Islet of Langerhans (tissue), 1 donor: ENCODE data around the gene GNG7.
"Not testable (repeated sequence)": the region's sequence is repeated elsewhere in the genome, so short reads cannot be mapped to it uniquely, and the experiment has no call there.

Experiments
- FAIRE-seq: peaks from one replicate; lab custom pipeline; 2011; peaks lifted over from hg19 to GRCh38; lab: Jason Lieb, UNC

Gene GNG7

DNA sequence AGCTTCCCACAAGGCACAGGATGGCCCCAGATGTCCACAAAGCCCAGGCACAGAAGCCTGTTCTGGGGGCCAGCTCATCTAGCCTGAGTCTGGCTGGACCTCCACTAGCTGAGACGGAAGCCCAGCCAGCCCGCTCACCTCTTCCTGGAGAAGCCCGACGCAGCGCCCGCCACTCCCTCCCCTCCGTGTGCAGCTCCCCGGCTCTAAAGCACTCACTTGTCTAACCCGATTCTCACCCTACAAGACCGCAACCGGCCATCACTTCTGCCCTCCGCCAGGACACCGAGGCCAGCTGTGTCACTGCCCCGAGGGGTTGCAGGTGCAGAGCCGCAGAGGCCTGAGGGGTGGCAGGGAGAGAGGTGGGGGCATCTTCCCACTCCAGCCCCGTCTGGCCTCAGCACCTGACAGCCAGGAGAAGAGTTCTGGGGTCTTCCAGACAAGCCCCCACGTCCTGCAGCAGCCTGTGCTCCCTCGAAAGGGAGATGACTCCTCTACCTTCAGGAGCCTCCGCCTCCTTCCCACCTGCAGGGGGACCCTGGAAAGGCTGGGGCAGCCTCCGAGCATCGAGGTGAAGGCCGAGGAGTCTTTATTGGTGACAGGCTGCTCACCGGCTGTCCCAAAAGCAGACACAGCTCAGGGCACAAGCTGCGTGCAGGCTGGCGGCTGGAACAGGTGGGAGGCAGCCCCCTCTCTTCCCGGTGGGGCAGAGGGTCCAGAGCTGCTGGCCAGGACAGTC lies 24.6 kb upstream of the GNG7 start:
- FAIRE-seq: no peak

DNA sequence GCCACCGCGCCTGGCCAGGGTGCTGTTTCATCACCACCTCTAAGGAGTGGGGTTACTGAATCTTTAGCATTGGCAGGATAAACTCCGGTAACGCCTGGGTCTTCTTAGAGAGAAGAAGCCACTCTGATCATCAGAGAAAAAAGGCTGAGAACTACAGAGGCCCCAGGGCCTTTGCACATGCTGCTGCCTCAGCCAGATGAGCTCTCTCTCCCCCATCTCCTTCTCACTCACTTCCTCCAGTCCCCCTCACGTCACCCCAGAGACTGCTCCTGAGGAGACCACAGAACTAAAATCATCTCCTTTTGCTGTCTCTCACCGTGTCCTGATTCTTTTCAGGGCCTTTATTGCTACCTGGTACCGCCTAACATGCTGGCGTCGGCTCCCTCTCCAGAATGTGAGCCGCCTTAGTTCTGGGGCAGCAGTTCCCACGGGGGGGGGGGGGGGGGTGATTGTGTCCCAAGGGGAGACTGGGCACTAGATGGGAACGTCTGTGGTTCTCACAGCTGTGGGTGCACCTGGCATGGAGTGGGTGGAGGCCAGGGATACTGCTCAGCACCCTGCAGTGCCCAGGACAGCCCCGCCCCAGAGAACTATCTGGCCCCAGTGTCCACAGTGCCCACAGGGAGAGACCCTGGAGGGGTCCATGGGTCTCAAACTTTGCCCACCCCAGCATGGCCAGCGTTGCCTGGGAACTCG lies 23.8 kb upstream of the GNG7 start:
- no peak for FAIRE-seq

DNA sequence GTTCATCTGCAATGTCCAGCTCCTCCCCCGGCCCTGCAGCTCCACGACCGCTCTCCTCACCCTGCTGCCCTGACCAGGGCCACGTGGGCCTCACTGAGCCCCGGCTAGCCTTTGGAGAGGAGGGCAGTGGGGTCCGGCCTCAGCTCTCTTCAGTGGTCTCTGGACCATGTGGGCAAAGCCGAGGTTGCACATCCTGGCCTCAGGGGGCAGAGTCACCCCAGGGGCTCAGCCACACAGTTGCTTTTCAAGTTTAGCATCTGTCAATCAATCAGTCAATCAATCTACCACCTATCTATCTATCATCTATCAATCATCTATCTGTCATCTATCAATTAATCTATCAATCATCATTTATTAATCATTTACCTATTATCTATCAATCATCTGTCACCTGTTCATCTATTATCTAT lies 21.7 kb upstream of the GNG7 start:
- FAIRE-seq: no peak

DNA sequence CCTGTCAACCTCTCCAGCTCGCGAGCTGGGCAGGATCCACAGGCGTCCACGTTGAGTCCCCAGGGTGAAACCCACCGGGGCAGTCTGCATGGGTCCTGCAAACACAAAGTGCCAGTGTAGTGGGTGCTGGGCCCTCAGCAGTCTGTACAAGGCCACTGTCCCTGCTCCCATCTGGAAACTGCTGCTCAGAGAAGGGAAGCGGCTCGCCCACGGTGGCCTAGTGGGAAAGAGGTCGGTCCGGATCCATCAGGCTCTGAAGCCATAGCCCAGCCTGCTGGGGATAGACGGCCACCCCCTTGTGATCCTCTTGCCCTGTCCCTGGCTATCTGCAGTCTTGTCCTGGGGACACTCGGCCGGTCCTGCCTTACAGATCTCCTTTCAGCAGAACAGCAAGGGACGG lies 21.3 kb upstream of the GNG7 start:
- no peak for FAIRE-seq

DNA sequence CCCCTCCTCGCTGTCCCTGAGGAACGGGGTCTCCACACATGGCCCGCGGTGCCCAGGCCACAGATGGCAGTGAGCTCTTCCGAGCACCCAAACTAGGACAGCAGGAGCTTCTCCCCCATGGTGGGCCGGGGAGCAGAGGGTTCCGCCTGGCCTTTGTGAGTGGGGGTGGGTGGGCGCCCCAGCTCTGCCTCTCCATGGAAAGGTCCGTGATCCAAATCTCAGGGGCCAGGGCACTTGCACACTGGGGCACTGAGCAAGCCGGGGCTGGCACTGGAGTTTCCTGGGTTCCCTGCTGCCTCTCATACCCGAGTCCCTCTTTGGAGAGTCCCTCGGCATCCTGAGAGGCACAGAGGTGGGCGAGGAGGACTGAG lies 20.8 kb upstream of the GNG7 start:
- no peak for FAIRE-seq

DNA sequence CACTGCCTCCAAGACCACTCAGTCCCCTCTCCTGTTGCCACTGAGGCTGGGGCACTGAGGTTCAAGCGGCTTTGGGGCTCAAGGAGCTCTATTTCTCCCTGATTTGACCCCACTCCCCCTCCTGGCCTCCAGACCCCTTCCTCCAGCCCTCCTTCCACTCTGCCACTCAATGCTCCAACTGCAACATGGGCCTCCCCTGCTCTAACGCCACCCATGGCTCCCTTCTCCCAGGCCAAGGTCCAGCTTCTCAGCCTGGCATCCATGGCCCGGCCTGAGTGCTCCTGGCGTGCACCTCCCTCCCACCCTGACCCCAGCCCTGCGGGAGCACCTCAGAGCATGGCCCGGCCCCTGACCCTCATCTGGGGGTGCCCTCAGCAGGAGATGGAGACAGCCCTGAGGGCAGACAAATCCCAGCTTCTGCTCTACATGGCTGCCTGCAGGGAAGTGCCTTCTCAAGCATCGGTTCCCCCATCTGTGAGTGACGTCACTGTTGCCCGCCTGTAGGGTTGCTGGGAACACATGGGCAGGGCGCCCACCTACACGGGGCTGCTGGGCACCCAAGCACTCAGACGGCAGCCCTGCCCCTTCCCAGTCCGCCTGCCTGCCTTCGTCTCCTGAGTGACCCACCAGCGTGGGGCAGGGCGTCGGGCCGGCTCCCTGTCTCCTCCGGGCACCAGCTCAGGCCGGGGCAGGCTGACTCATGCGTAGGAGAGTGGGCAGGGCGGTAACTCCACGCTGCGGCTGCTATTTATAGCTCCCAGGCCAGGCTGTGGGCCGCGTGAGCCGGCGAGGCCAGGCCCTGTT lies 20.2 kb upstream of the GNG7 start:
- no peak for FAIRE-seq

DNA sequence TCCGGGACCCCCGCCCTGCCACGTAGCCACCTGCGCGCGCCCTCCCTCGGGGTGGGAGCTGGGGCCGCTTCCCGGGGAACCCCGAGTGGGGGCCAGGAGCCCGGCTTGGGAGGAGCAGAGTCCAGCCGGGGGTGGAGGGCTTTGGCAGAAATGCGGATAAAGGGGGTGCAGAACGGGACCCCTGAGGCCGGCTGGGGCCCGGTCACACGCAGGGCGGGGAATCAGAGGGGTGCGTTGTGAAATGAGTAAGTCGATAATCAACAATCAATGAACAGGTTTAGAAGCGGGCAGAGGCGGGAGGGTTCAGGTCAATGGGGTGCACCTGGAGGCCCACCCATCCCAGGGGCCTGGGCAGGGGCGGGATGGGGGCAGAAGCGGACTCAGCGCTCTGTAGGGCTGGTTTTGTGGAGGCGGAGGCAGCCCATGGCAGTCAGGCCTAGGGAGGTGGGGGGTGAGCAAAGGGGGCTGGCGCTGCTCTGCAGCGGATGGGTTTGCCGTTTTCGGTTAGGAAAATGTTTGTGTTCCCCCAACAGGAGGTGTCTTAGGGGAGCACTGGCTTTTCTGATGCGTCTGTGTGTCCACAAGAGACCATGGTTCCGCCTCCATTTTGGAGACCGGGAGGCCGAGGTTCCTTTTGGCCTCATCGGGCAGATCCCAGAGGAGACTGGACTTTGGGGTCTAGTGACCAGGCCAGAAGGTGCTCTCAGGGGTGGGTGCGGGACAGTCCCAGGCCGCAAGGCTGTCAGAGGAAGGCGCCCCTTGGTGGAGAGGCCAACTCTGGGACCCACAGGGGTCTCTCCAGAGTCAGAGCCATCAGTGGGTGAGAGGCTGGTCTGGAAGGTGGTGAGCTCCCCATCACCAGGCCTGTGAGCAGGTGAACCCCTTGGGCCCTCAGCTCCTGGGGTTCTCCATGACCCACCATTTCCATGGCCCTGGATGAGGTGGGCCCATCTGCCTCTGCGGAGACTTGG lies 19.4 kb upstream of the GNG7 start:
- no peak for FAIRE-seq

DNA sequence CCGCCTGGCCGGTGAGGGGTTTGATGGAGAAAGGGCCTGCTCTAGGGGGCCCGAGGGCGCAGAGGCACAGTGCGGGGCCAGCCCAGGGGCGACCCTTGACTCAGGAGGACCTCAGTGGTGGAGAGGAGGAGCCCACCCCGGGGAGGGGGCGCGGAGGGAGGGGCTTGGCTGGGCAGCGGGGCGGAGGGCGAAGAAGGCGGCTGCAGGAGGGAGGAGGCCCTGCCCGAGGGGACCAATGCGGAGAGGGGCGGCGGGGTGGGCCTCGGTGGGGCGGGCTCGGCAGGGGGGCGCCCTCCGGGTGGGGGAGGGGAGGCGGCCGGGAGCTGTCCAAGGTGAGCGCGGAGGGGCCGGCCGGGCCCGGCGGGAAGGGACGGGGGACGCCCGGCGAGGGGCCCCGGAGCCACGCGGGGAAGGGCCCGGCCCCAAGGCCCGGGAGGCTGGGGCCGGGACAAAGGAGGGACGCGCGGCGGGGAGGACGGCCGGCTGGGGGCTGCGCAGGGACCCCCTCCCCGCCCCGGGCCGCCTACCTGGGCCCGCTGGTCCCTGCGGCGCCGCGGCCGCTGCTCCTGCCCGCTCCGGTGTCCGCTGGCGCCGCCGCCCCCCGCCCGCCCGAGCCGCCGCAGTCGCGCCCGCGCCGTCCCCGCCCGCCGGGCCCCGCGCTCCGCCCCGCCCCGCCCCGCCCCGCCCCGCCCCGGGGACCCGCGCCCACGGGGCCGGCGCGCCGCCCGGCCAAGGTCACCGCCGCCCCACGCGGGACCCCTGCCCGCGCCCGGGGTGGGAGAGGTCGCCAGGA lies 18.5 kb upstream of the GNG7 start, which contains the start of gene DIRAS1:
Gene DIRAS1 (minus strand): TSS at position 596 of the 793 bp plus-strand sequence. CDS start 3,566 bp downstream, outside the sequence.
- FAIRE-seq: no peak

DNA sequence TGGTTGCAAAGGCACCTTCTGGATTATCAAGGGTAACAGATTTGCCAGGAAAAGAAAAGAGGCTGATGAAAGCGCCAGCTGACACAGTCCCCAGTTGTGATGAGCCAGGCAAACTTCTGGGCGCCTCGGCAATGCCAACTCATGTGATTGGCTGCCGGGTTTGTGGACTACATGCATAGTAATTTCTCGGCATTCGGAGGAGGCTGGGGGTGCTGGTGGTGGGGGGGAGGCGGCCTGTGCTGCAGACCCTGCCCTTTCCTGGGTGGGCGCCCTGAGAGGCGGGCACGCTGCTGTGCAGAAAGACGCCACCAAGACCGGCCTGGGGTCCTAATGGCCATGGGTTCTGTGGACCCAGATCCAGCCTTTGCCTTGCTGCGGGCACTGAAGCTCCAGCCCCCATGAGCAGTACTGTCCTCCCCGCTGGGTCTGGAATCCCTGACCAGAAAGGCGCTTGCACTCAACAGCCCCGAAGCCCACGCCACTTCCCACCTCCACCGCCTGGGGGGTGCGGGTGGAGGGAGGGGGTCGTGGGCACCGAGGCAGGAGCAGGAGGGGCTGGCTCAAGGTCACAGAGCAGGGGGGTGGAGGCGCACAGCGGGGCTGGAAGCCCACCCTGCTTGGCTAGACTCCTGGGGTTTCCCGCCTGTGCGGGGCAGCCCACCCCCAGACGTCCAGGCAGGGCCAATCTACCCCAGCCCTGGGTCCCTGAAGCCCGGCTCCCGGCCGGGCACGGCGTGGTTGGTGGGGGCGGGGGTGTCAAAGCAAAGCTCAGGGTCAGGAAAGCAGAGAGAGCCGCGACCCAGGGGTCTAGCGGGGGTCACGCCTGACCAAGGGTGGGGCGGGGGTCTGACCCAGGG lies 17.7 kb upstream of the GNG7 start:
- FAIRE-seq: no peak

DNA sequence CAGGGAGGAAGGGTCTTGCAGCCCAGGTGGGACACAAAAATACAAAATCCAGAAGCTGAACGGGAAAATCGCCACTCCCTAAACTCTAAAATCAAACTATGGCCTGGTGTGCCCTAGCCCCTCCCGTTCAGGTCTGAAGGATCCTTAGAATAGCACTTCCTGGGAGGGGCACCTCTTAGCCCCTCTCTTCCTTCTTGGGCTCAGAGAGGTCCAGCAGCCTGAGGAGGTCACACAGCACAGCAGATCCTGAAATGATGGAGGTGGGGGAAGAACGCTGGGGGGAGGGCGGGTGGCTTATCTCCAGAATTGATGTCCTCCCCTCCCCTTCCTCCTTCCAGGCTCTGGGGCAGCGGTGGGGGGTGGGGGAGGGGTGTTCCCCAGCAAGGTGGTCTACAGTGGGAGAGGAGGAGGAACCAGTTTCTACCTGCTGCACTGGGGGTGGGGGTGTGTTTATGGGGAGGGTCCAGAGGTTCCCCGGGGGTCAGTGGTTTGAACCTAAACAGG lies 16.8 kb upstream of the GNG7 start:
- no peak for FAIRE-seq

DNA sequence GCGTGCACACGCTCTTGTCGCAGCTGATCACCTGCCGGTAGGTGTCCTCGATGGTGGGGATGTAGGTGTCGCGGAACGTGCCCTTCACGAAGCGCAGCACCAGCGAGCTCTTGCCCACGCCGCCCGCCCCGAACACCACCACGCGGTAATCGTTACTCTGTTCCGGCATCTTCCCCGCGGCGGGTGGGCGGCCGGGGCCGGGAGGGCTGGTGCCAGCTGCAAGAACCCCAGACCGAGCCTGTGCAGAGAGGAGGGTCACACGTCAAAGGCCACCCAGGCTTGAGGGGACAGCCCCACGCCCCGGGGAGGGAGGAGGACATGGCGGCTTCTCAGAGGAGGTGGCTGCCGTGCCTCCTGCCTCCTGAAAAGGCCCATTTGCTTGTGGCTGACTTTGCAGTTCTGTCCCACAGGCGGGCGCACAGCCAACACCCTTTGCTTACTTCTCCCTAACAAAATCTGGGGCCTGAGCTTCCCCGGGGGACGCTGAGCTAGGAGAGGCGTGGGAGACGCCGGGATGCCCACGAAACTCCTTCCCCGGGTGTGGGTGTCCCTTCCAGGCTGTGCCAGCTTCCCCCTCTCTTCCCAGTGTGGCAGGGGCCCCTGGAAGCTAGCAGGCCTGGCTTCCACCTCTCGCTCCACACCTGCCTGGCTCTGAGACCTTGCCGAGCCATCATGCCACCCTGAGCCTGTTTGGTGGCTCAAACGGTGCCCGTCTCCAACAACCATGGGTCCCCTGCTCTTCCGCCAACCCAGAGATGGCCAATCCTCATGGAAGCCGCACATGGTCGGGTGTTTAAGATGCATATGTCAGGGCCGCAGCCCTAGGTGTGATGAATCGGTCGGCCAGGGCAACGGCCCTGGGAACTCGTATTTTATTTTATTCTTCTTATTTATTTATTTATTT lies 15.4 kb upstream of the GNG7 start:
- FAIRE-seq: no peak

DNA sequence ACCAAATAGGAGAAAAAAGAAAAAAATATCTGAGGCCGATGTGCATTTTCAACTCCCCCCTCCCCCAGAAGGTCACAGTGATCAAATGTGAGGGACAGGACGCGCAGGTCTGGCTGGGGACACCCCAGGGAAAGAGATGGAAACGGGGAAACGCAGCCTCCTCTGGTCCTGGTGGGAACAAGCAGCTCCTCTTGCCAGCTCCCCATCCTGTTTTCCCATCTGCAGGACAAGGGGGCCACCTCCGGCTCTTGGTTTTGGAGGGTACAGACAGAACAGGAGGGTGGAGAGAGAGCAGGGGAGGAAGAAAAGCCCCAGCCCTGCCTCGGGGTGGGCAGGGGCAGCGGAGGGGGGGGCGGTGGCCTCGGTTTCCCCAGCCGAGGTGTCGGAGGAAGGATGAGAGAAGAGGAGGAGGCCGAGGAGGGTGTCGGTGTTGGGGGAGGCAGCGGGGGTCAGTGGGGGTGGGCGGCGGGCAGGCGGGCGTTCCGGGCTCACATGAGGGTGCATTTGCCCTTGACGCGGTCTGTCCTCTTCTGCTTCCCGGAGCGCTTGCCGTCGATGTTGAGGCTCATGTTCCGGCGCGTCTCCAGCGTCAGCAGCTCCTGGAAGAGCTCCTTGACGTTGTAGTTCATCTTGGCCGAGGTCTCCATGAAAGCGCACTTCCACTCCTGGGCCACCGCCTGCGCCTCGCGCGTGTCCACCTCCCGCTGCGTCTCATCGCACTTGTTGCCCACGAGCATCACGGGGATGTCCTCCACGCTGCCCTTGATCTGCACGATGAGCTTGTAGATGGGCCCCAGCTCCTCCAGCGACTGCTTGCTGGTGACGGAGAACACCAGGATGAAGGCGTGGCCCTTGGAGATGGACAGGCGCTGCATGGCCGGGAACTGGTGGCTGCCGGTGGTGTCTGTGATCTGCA lies 14.5 kb upstream of the GNG7 start:
- no peak for FAIRE-seq

DNA sequence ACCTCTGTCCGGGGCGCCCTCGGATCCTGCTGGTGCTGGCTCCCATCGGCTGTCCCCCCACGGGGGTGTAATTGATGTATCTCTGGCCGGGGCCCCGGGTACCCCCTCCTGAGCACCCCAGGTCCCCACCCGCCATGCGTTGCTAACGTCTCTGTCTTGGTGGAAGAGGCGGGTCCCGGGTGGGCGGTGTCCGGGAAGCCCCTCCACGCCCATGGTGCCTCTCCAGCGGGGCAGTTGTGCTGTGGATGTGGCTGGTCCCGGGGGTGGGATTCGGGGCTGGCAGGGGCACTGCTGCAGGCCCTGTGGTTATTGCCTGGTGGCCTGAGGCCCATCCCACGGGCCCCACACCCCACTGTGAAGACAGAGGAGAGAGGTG lies 13.8 kb upstream of the GNG7 start:
- no peak for FAIRE-seq

DNA sequence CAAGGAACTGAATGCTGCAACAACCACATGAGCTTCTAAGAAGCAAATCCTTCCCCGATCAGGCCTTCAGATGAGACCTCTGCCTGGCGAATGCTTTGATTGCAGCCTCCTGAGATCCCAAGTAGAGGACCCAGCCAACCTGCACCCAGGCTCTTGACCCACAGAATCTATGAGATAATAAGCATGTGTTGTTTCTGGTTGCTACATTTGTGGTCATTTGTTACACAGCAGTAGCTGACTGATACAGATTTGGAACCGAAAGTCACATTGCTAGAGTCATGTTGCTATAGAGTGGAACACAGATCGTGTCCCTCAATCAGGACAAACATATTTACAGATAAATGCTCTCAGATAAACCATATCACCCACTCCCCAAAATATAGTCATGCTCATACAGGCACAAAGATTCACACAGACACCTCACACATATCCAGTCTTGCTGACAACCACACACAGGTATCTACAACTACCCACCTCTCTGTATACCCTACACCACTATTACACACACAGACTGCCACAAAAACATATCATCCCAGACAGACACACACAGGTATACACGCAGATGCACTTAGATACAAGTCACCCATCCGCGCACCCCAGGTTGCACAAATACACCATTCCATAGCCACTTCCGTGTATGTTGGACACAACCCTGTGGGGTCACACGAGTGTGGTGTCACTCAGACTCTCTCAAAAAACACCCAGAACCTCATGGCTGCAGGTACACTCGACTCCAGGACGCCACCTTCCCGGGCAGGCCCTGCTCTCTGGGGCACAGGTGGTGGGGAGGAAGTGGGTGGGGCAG lies 13.2 kb upstream of the GNG7 start:
- no peak for FAIRE-seq

DNA sequence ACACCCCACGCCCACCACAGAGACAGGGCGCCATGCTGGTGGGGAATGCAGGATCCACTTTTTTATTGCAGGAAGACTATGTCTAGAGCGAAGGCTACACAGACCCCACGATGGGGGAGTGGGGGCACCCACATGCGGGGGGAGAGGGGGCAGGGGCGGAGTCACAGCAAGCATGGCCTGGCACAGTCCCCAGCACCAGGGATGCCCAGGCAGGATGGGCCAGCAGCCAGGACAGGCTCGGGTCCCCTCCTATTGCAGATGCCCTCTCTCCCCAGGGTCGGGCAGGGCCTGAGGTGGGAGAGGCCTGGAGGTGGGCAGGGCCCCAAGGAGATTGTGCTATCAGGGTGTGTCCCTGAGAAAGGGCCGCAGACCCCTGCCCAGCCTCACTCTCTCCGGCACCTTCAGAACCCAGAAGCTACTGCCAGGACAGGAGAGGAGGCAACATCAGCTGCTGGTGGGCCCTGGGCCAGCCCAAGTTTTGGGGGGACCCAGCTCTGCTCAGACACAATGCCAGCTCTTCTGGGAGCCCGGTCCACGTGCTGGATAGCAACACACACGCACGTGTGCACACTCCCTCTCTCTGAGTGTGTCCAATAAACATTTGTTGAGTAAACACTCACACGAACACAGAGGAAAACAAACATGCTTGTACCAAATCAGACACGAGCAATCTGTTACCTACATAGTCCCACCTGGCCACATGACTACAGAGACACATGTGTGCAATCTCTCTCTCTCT lies 12.2 kb upstream of the GNG7 start:
- FAIRE-seq: no peak

DNA sequence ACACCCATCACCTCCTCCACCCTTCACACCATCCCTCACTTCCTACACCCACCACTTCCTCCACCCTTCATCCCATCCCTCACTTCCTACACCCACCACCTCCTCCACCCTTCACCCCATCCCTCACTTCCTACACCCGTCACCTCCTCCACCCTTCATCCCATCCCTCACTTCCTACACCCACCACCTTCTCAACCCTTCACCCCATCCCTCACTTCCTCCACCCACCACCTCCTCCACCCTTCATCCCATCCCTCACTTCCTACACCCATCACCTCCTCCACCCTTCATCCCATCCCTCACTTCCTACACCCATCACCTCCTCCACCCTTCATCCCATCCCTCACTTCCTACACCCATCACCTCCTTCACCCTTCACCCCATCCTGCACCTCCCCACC lies 11.6 kb upstream of the GNG7 start:
- not testable (repeated sequence) for FAIRE-seq
